PFSK-1 (cell line): ENCODE results near the gene NR3C1.

Experiments used
- POLR2AphosphoS5 ChIP-seq: IDR thresholded peaks from 2 replicates; pipeline ENCODE4 v1.6.1; 2012; ENCODE audit warnings: low read depth, mild to moderate bottlenecking, control low read depth, low read length, moderate library complexity
- SIN3A ChIP-seq: IDR thresholded peaks from 2 replicates; pipeline ENCODE4 v1.6.1; 2012; ENCODE audit warnings: mild to moderate bottlenecking, low read length, moderate library complexity, borderline replicate concordance; ENCODE audit not compliant: insufficient read depth
- TAF1 ChIP-seq: IDR thresholded peaks from 2 replicates; pipeline ENCODE4 v1.6.1; 2012; ENCODE audit warnings: low read length, control low read depth, borderline replicate concordance; ENCODE audit not compliant: insufficient read depth

DNA sequence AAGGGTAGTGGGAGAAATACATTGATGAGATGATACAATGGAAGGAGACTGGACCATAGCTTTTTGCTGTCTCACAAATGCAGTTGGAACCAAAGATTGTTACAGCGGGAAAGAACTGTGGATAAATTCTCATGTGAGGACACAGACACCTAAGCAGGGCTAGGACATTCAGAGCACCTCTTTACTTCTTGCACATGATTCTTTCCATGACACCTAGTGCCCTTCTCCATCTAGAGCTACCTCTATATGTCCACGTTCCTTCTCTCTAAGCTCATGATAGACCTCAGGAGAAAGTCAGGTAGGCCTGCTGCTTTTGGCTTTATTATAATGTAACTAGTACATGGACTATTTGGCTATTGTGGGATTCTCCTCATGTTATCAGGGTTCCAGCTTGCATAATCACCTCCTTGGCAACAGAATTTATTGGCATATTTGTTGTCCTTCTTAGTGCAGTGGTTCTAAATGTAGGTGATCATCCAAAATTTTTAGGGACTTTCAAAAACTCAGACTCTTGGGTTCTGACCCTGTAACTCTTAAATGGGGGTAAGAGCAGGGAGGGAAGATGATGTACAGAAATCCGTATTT, 27.2 kb downstream of the NR3C1 start:
- TF ChIP-seq TAF1 (no peak), POLR2AphosphoS5 (no peak), SIN3A (no peak)
